Ammon's horn (tissue), 1 donor: ENCODE measurements around the gene SKAP1.
A peak's percentile ranks its signal among the peaks of the same experiment; 100 is the strongest.
"Not testable (repeated sequence)": the region's sequence is repeated elsewhere in the genome, so short reads cannot be mapped to it uniquely, and the experiment has no call there.

ENCODE experiments used
- DNase-seq: peaks from one replicate; pipeline ENCODE4 v3.0.0-alpha.2; 2016; ENCODE audit warnings: low spot score

Gene SKAP1

DNA sequence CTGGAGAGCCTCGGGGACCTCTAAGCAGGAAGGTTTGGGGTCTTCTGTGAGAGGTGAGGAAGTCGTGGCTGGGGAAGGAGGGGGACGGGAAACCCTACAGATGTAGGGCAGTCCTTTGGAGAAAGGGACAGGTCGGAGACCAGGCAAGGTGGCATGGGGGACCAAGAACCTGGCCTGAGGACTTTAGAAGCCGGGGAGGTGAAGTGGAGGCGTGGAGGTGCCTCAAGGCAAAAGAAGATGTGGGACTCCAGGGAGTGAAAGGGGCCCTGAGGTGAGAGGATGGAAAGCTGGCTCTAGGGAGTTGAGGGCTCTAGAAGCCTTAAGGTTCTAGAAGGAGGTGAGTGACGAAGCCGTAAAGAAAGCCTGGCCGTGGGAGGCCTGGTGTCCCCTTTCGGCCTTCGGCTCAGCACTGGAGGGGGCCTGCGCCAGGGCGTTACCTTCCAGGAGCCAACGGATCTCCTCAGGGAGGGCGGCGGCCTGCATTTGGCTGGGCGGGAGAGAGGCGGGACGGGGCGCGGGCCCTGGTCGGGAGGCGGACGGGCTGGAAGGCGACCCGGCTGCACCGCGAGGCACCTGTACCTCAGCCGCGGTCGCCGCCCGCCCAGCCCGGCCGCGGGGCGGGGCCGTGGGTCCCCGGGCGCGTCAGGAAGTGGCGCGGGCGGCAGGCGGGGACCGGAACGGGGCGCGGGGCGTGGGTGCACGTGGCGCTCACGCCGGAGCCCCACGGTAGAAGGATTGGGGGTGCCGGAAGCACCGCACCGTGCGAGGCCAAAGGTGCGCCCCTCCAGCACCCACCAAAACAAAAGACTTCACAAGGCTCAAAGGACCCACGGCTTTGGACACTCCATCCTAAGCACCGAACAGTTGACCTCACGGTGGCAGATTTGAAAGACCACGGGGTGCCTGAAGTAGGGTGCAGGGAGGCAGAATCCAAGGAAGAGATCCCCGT lies at the start of gene SKAP1:
Gene SKAP1 (minus strand): TSS at position 577 of the 949 bp plus-strand sequence.
- no peak for DNase-seq

DNA sequence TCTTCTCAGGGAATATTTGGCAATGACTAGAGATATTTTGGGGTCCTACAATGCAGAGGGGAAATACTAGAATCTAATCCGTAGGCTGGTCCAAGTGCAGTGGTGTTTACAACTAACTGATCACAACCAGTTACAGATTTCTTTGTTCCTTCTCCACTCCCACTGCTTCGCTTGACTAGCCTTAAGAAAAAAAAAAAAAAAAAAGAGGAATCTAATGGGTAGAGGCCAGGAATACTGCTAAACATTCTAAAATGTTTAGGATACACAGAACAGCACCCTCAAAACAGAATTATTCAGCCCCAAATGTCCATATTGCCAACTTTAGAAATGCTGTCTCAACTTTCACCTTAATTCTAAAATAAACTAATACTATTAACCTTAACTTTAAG lies 49.0 kb upstream of the SKAP1 start:
- DNase-seq, result no peak

DNA sequence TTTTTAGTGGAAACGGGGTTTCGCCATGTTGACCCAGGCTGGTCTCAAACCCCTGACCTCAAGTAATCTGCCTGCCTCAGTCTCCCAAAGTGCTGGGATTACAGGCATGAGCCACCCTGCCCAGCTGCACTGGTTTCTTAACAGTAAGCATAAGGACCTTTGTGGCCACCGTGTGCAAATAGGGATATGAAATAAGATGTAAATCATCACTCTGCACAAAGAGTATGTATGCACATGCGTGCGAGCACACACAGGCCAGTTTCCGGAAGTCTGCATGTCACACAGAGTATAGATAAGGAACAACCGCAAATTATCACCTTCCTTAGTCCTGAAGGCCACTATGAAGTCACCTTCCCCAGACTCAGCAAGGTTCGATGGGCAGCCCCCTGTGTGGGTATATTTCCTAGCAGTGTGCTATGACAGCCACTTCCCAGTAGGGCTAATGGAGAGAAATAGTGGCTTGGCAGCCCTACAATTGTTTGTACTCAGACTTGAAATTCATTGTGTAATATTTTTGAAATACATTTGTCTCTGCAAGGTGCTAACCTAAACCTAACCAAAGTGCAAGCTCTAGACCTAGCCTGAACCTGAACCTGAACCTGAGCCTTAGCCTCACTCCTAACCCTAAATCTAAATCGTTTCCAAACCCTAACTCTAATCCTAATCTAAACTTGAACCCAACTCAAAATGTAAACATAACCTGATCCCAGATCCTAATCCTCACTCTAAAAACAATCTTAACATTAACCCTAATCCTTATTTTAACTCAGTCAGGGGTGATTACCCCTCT lies 48.4 kb upstream of the SKAP1 start:
- no peak for DNase-seq

DNA sequence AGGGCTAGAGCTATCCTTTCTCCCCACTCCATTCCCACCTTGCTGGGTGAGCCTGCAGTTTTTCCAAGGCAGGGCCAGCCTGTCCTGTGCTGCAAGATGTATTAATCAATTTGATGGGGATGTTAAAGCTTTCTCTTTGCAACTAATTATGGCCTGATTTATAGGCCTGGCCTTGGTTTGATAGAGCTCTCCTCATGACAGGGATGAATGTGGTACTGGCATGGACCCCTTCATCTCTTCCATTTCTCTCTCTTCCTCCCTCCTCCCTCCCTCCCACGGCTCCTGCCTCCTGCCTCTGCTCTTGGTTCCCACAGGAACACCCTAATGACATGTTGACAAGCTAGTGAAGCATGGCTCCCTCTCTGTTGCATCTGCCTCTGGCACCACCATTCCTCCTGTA lies 47.2 kb upstream of the SKAP1 start:
- DNase-seq, result no peak

- DNase-seq, result peak; percentile 3
Measured at GRCh38 chr17:48472411-48473281, 42.6 kb upstream of the SKAP1 start.

DNA sequence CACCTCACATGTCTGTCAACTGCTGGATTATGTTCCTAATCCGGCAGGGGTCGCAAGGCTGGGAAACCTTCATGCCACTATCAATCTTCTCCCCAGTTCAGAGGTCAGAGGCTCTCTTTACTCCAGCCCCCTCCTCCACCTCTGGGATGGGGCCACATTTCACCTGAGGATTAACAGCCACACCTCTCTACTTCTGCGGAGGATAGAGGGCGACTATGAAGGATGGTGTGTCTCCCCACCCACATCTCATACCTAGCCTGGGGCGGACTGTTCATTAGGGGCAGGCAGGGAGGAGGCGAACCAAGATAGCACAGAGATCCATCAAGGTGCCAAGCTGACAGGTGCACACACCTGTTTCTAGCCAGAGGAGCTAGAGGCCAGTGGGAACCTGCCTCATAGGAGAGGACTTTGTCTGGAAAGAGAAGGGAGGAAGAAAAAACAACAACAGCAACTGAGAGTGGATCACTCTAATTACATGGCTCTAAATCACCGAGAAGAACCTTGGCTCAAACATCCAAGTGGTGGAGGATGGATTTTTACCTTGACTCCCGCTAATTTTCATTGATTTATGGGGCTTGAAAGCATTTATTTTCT lies 41.9 kb upstream of the SKAP1 start:
- DNase-seq, result no peak

GRCh38 chr17:48470388-48471034 lies 40.5 kb upstream of the SKAP1 start:
- no peak for DNase-seq

GRCh38 chr17:48469227-48469626 lies 39.2 kb upstream of the SKAP1 start:
- DNase-seq, result no peak

DNA sequence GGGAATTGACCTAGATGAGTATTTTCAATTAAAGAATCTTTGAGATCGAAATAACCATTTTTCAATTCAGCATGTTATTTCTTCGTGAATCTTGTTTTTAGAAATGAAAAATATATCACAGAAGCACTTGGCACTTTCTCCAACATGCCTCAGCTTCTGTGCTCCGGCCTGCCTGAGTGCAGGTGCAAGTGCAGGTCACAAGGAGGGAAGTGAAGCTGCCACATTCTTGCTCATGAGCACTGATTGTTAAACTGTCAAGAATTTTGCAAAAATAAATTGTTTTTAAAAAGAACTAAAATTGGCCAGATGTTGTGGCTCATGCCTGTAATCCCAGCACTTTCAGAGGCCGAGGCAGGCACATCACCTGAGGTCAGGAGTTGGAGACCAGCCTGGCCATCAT lies 38.3 kb upstream of the SKAP1 start:
- no peak for DNase-seq

GRCh38 chr17:48465884-48466283 lies 35.9 kb upstream of the SKAP1 start:
- DNase-seq, result no peak

DNA sequence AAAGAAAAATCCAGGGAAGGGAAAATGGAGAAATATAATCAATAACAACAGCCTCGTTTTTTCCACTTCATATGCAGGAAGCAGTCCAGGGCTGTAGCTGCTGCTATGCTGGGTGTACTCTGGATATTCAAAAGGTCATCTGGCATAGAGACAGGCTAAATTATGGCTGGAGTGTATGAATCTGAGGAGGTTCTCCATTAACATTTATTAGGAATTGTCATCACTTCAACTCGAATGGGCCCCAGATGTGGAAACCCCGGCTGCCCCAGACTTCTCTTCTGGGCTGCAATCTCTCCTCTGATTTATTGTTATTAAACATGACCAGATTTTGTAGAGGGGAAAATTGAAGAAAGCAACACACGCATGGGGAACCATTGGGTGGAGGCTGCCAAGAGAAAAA lies 33.5 kb upstream of the SKAP1 start:
- no peak for DNase-seq

GRCh38 chr17:48462946-48463345 lies 32.9 kb upstream of the SKAP1 start:
- DNase-seq, result no peak

DNA sequence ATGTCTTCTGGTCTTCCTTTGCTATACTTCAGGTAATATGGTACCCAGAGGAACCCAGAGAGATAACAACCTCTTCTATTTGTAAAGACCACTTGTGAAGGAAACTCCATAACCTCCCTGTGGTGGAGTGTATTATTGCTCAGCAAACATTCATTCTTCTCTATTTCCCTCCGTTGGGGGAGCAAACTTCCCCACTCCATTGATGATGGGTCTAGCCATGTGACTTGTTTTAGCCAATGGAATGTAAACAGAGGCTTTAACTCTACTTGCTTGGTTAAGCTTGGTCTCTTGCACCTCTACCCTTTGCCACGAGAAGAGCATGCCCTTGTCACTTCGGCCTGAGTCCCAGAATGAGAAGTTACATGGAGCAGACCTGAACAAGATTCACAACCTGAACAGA lies 30.0 kb upstream of the SKAP1 start:
- DNase-seq, result no peak

GRCh38 chr17:48459070-48459844 lies 29.2 kb upstream of the SKAP1 start:
- no peak for DNase-seq

DNA sequence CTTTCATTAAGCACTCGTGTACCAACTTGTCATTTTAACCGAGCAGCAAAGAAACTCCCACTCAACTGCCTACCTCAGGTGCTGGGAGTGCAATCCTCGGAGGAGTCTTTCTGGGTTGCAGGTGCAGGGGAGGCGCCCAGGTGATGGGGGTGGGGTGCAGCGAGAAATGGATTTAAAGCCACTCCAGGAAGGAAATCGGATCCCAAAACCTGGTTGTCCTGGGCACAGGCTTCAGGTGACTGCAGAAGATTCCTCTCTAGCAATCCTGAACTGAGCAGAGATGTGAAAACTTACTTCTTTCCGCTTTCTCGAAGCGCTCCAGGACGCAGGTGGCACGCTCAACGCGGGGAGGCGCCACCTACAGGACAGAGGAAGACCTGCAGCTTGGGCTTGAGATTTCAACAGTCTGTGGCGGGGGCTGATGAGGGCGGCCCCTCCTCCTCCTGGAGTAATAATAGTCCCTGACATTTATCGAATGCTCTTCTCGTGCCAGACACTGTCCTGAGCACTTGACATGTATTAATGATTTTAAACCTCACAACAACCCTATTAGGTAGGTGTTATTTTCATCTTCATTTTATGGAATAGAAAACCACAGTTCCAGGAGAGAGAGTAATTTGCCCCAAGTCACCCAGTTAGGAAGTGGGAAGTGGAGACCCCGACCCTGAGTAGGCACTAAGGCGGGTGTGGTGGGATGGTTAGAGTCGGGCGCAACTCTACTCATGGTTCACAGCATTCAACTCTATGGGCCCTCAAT lies 27.2 kb upstream of the SKAP1 start:
- DNase-seq, result peak; percentile 70

GRCh38 chr17:48456589-48456988 lies 26.6 kb upstream of the SKAP1 start:
- no peak for DNase-seq

- no peak for DNase-seq
Measured at GRCh38 chr17:48455791-48456190, 25.8 kb upstream of the SKAP1 start.

GRCh38 chr17:48453447-48453846 lies 23.4 kb upstream of the SKAP1 start:
- no peak for DNase-seq

GRCh38 chr17:48451489-48451888 lies 21.5 kb upstream of the SKAP1 start:
- no peak for DNase-seq

GRCh38 chr17:48449335-48449734 lies 19.3 kb upstream of the SKAP1 start:
- not testable (repeated sequence) for DNase-seq
